GM12872 (cell line): Measurements from ENCODE around the gene HACD4.

ENCODE experiments used
- TF ChIP-seq, protein P1 (sequence below): IDR thresholded peaks from 3 replicates; pipeline ENCODE4 v1.5.1; 2011; ENCODE audit warnings: low read depth, mild to moderate bottlenecking, low read length, moderate library complexity; ENCODE audit not compliant: insufficient read depth

Gene HACD4

DNA sequence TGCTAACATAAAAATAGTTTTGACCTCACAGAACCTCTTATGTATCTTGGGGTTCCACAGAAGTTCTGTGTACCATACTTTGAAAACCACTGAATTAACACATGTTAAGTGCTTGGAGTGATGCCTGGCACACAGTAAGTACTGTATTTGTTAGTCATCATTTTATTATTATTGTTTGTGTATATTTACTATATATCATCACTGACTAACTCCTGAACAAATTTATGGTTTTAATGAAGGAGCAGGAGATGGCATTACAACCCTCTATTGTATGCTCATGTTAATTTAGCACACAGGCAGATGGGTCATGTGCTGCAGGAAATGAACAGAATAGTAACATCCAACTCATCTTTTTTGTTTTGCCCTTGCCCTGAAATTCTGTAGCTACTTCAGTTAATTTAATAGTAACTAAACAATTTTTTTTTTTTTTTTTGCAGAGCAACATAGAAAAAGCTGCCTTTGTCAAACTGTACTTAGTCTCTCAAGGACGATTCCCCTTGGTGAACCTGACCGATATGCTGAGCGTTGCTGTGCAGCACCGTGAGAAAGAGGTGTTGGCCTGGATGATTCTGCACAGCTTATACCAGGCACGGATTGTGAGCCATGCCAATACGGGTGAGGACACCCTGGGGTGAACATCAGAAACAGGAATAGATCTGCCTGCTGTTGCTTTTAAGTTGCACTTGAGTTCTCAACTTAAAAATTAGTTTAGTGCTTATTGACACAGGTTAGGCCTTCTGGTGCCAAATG, 45.4 kb downstream of the HACD4 start:
- TF ChIP-seq, protein P1, sequence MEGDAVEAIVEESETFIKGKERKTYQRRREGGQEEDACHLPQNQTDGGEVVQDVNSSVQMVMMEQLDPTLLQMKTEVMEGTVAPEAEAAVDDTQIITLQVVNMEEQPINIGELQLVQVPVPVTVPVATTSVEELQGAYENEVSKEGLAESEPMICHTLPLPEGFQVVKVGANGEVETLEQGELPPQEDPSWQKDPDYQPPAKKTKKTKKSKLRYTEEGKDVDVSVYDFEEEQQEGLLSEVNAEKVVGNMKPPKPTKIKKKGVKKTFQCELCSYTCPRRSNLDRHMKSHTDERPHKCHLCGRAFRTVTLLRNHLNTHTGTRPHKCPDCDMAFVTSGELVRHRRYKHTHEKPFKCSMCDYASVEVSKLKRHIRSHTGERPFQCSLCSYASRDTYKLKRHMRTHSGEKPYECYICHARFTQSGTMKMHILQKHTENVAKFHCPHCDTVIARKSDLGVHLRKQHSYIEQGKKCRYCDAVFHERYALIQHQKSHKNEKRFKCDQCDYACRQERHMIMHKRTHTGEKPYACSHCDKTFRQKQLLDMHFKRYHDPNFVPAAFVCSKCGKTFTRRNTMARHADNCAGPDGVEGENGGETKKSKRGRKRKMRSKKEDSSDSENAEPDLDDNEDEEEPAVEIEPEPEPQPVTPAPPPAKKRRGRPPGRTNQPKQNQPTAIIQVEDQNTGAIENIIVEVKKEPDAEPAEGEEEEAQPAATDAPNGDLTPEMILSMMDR: no peak

DNA sequence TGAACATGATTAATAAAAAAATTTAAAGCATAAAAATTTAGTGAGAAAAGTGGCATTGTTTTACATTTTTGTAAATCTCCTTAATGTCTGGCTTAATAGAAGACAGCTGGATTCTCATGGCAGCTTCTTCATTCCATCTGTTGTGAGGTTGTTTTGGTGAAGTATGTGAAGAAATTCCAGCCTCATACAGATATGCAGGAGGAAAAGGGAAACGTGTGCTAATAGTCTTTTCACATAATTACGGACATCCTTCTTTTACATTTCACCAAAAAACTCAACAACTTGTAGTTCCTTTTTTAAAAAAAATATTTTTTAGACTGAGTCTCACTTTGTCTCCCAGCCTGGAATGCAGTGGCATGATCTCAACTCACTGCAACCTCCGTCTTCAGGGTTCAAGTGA, 46.9 kb downstream of the HACD4 start:
- TF ChIP-seq, protein P1: no peak

DNA sequence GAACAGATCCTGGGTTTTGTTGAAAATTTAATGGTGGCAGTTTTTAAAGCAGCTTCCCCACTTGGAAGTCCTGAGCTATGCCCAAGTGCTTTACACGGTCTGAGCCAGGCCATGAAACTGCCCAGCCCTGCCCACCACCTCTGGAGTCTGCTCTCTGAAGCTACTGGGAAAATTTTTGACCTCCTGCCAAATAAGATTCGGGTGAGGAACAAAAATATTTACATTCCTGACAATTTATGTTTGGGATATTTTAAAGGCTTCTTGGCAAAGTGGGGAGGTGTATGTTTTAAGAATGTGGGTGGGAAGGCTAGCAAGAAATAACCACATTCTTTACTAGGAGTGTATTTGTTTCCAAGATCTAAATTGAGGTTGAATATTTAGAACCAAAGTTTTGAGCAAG, 50.0 kb downstream of the HACD4 start:
- TF ChIP-seq, protein P1: no peak

DNA sequence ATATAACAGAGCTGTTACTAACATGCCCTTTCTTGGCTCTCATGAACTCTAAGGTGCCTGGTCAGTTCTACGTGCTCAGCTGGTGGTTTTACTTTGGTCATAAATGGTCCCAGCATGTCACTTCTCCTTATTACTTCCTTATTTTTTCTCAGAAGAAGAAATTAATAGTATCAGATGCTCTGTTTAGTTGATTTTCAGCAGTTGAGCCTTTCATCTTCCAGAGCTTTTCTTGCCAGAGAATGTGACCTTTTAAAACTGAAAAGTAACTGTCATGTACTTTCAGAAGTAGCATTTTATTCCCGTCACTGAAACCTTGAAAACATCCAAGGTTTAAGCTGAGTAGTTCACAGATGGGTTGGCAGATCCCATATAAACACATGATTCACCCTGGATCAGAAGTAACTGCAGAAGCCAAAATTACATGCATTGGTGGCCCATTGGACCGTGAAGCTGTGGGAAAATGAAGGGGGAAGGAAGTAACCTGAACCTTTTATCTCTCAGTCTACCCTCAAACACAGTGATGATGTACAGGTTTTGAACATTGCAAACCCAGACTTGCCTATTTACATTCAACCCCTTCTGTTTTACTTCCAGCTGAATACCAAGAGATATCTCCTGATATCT, 50.5 kb downstream of the HACD4 start:
- TF ChIP-seq, protein P1: no peak

DNA sequence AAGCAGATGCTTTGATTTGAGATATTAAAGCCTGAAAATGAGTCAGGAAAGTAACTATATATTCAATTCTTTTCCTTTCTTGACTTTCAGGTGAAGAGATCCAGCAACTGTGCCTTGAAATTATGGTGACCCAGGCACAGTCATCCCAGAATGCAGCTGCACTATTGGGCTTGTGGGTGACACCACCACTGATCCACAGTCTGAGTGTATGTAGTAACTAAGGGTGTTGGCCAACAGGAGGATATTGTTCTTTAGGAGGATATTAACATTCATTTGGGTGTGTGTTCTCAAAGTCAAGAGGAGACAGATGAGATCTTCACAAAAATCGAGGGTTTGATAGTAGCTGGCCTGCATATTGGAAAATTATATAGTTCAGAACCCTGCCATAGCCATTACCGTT, 53.2 kb downstream of the HACD4 start:
- TF ChIP-seq, protein P1: no peak

DNA sequence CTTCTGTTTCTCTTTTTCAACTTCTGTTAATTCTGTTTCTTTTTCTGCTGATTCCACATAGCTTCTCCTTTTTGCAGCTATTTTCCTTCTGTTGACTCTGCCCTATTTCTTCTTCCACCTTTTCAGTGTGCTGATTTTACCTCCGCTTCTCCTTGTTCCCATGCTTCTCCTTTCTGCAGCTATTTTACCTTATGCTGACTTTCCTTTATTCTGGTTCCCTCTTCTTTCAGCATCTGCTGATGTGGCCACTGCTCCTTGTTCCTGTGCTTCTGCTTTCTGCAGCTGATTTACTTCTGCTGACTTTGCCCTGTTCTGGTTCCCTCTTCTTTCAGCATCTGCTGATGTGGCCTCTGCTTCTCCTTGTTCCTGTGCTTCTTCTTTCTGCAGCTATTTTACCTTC, 58.8 kb downstream of the HACD4 start:
- TF ChIP-seq, protein P1: no peak

DNA sequence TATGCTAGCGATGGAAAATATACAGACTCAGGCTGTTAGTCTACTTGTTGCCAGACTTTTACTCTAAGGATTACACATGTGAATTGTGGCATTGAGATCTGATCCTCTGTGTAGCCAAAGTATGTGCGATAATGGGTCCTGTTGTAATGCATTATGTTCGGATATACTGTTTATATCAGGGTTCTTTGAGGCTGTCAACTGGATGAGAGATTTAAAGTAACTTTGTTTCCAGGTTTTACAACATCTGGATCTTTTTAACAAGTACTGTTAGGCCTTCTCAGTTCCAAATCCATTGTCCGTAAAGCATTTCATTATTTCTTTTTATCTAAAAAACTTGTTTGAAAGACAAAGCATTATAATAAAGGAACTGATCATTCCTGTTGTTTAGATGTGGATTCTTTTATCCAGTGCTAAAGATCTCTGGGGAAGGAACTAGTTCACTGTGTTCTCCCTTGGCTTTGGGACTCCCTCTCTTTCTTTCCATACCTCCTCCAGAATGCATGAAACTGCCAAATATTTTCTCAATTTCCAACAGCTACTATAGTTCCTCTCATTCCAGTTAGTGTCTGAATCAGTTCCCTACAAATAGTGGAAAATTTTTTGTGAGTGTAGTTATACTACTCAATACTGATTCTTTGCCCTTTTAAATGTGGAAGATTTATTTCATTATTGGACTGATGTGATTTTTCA, 68.8 kb downstream of the HACD4 start:
- TF ChIP-seq, protein P1: no peak
